ENCODE data around the gene DIAPH3. TPM values are rescaled to one million over a fixed set of nuclear protein-coding genes. Genes with fewer than 3 reads are reported as not detected.

The DIAPH3 gene
- total and polyA plus RNA-seq, 2 of the 4 experiments (the other 2 are of a cell fraction), result 8.9 to 9.3 TPM

- Histone ChIP-seq H4K91ac (ENCODE audit: insufficient read depth, low read depth, low read length) (no peak overlapping the region), H3K18ac (ENCODE audit: low read depth, low read length) (no peak overlapping the region), H2AK5ac (ENCODE audit: low read depth, low read length) (no peak overlapping the region), H2BK15ac (ENCODE audit: low read depth, low read length) (no peak overlapping the region), H3K4me3 (ENCODE audit: insufficient read depth, low read depth, low read length) (no peak overlapping the region), H3K56ac (ENCODE audit: extremely low read depth, insufficient read depth, low read length) (no peak overlapping the region), H3K4me2 (ENCODE audit: low read depth, low read length) (no peak overlapping the region), H2AFZ (replicated peaks; ENCODE audit: low read length, poor library complexity) (peak overlapping the region; percentile 4), H3K27ac (ENCODE audit: insufficient read depth, low read length) (no peak overlapping the region), H2BK20ac (ENCODE audit: low read depth, low read length) (no peak overlapping the region), H4K8ac (ENCODE audit: low read depth in 2 of 2, low read length in 2 of 2) (peak overlapping the region in 1 of 2 experiments; percentile 32; a peak in 1 of 4 replicates), H3K9me3 (ENCODE audit: control insufficient read depth, insufficient read depth, low read length) (no peaks in the 10 kb centered on the region), H4K20me1 (ENCODE audit: insufficient read depth, low read length) (no peaks in the 10 kb centered on the region), H3K27me3 (ENCODE audit: control insufficient read depth, insufficient read depth, low read length) (no peaks in the 10 kb centered on the region), H3K14ac (replicated peaks; ENCODE audit: low read depth, low read length) (no peak overlapping the region), H2BK120ac (ENCODE audit: low read depth, low read length) (no peak overlapping the region), H3K23ac (ENCODE audit: low read depth, low read length) (no peak overlapping the region), H3K4ac (ENCODE audit: low read depth, low read length) (no peak overlapping the region), H3K9me1 (ENCODE audit: insufficient read depth, low read length) (no peaks in the 10 kb centered on the region), H3K4me1 (ENCODE audit: control insufficient read depth, insufficient read depth, low read length) (peaks cover 2% of the 10 kb centered on the region; the same call in 1 of the 2 replicates), H2AK9ac (replicated peaks; ENCODE audit: low read depth, low read length, poor library complexity) (no peak overlapping the region), H2BK5ac (ENCODE audit: low read depth, low read length, poor library complexity, severe bottlenecking) (no peak overlapping the region), H3K36me3 (ENCODE audit: control insufficient read depth, insufficient read depth, low read length) (no peaks in the 10 kb centered on the region), H4K5ac (ENCODE audit: low read depth, low read length) (0 out of 2 replicates have a peak overlapping the region, but pooled peaks have one; percentile 22), H3K79me1 (ENCODE audit: low read depth in 1 of 2, low read length in 2 of 2) (peaks cover 28 to 29% of the 10 kb centered on the region in 2 experiments; a peak in 3 of 4 replicates), H3K9ac (ENCODE audit: low read depth, low read length) (no peak overlapping the region)
- 65% methylated on average over 2 of the region's 2 CpGs; no CpG with 5 or more reads in 1 of the 2 experiments for WGBS, 2 experiments (ENCODE audit: extremely low coverage in 2 of 2, insufficient read length in 1 of 2)
- TF ChIP-seq RCOR1 (IDR thresholded peaks at IDR 0.05; ENCODE audit: insufficient replicate concordance, low read length), result no peak
- TF ChIP-seq BHLHE40 (IDR thresholded peaks at IDR 0.05; ENCODE audit: low read depth, low read length), result no peak
- TF ChIP-seq RFX5 (IDR thresholded peaks at IDR 0.05; ENCODE audit: low read depth, low read length), result no peak
- TF ChIP-seq RAD21 (IDR thresholded peaks at IDR 0.05; ENCODE audit: low read length), result no peak
- TF ChIP-seq CEBPB (IDR thresholded peaks at IDR 0.05; ENCODE audit: low read depth, low read length), result no peak
- TF ChIP-seq ELK1 (IDR thresholded peaks at IDR 0.05; ENCODE audit: borderline replicate concordance, low read depth, low read length), result no peak
- no peak for TF ChIP-seq NFE2L2 (IDR thresholded peaks at IDR 0.05; ENCODE audit: low read depth, low read length)
- no peak for TF ChIP-seq MAFK (IDR thresholded peaks at IDR 0.05; ENCODE audit: low read depth, low read length)
- TF ChIP-seq CHD1 (IDR thresholded peaks at IDR 0.05; ENCODE audit: low read depth, low read length), result no peak
- TF ChIP-seq USF2 (IDR thresholded peaks at IDR 0.05; ENCODE audit: low read depth, low read length), result no peak
- TF ChIP-seq POLR2A (IDR thresholded peaks at IDR 0.05; ENCODE audit: low read depth, low read length), result no peak
- no peak for TF ChIP-seq FOS (IDR thresholded peaks at IDR 0.05; ENCODE audit: low read depth, low read length)
- no peak for TF ChIP-seq MAZ (IDR thresholded peaks at IDR 0.05; ENCODE audit: borderline replicate concordance, low read depth, low read length)
- no peak for TF ChIP-seq MXI1 (IDR thresholded peaks at IDR 0.05; ENCODE audit: borderline replicate concordance, low read depth, low read length)
- no peak for TF ChIP-seq CTCF (conservative IDR thresholded peaks at IDR 0.05; ENCODE audit: low read depth, low read length)
- dilution Hi-C loops (cut with HindIII; ENCODE audit: low sequenced_read_pairs, unreplicated experiment) (no loop called here), intact Hi-C loops (cut with micrococcal nuclease) (no loop called here), in situ Hi-C loops (cut with MboI; ENCODE audit: low sequenced_read_pairs) (no loop called here)
- peak; percentile 13 for DNase-seq
- no TSS peak for BruUV-seq (replicated peaks)
- ChIA-PET CTCF (no interaction called here), POLR2A (ENCODE audit: unreplicated experiment) (no interaction called here)
- no peak for ATAC-seq (ENCODE audit: low read depth)
Observed at GRCh38 chr13:60075850-60076249, 87.9 kb downstream of the DIAPH3 start.
